ENCODE results near the gene CMSS1. TPM values are rescaled to one million over a fixed set of nuclear protein-coding genes. Genes with fewer than 3 reads are reported as not detected.

CMSS1 gene
- total and polyA plus RNA-seq, 4 donors: 3.8 to 19.5 (median 7.5) TPM

DNA sequence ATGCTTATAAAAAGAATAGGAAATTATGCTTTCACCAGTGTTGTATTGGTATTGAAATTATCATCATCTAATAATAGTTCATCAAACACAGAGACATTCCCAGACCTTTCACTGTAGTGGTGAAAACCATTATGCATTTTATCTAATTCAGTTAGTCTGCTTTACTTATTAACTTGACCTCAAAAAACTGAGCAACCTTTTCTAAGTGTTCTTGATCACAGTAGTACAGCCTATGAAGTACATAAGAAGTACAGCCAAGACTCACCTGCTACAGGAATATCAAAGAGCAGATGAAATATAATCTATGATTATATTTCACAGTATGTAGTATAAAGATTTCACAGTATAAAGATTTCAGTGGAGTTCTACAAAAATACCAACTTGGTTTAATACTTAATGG, 221.4 kb downstream of the CMSS1 start (continued):
- TF ChIP-seq, protein P1, sequence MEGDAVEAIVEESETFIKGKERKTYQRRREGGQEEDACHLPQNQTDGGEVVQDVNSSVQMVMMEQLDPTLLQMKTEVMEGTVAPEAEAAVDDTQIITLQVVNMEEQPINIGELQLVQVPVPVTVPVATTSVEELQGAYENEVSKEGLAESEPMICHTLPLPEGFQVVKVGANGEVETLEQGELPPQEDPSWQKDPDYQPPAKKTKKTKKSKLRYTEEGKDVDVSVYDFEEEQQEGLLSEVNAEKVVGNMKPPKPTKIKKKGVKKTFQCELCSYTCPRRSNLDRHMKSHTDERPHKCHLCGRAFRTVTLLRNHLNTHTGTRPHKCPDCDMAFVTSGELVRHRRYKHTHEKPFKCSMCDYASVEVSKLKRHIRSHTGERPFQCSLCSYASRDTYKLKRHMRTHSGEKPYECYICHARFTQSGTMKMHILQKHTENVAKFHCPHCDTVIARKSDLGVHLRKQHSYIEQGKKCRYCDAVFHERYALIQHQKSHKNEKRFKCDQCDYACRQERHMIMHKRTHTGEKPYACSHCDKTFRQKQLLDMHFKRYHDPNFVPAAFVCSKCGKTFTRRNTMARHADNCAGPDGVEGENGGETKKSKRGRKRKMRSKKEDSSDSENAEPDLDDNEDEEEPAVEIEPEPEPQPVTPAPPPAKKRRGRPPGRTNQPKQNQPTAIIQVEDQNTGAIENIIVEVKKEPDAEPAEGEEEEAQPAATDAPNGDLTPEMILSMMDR (IDR thresholded peaks at IDR 0.05; ENCODE audit: low read depth, low read length, missing input control): no peak

DNA sequence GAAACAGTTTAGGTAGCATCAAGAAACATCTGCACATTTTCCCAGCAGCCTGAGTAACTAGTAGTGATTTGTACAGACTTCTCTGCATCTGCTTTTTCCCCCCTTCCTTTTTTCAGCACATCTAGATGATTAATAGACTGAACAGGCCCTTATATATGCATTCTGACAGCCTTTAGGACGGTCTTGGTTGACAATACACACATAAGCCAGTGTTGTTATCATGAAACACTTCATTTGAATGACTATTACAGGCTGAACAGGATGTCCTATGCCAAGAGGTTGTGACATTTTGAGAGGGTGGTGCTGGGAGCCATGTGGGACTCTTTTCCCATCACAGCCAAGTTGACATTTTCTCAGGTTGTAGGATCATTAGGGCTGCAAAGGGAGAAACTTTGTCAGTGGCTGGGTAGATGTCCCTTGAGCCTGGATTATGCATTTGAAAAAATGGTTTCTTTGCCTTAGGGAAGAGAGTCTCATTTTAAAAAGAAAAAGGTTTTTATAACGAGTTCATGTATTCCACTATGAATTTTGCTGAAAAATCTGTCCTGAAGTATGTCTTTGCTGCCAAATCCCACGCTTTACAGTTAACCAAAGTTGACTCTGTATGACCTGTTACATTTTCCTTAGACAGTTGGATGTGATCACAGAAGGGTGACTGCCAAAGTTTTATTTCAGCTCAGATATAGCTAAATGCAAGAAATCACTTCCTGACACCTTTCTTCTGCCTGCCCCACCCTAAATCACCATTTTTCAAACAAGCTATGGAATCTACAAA, 223.0 kb downstream of the CMSS1 start:
- peak; percentile 83 for TF ChIP-seq NR2F2 (IDR thresholded peaks at IDR 0.05)
- TF ChIP-seq YY1 (IDR thresholded peaks at IDR 0.05): no peak
- TF ChIP-seq, protein P2, sequence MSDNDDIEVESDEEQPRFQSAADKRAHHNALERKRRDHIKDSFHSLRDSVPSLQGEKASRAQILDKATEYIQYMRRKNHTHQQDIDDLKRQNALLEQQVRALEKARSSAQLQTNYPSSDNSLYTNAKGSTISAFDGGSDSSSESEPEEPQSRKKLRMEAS (IDR thresholded peaks at IDR 0.05): no peak
- peak in 1 of 2 donors; percentile 27 for TF ChIP-seq RAD21 (IDR thresholded peaks at IDR 0.05)
- TF ChIP-seq, protein P3, sequence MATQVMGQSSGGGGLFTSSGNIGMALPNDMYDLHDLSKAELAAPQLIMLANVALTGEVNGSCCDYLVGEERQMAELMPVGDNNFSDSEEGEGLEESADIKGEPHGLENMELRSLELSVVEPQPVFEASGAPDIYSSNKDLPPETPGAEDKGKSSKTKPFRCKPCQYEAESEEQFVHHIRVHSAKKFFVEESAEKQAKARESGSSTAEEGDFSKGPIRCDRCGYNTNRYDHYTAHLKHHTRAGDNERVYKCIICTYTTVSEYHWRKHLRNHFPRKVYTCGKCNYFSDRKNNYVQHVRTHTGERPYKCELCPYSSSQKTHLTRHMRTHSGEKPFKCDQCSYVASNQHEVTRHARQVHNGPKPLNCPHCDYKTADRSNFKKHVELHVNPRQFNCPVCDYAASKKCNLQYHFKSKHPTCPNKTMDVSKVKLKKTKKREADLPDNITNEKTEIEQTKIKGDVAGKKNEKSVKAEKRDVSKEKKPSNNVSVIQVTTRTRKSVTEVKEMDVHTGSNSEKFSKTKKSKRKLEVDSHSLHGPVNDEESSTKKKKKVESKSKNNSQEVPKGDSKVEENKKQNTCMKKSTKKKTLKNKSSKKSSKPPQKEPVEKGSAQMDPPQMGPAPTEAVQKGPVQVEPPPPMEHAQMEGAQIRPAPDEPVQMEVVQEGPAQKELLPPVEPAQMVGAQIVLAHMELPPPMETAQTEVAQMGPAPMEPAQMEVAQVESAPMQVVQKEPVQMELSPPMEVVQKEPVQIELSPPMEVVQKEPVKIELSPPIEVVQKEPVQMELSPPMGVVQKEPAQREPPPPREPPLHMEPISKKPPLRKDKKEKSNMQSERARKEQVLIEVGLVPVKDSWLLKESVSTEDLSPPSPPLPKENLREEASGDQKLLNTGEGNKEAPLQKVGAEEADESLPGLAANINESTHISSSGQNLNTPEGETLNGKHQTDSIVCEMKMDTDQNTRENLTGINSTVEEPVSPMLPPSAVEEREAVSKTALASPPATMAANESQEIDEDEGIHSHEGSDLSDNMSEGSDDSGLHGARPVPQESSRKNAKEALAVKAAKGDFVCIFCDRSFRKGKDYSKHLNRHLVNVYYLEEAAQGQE (IDR thresholded peaks at IDR 0.05): no peak
- no peak for TF ChIP-seq TAF1 (conservative IDR thresholded peaks at IDR 0.05)
- peak; percentile 19 for TF ChIP-seq SP1 (IDR thresholded peaks at IDR 0.05)
- 74% methylated on average over 3 of the region's 3 CpGs for WGBS
- no peaks in the 10 kb centered on the region for H3K27me3 ChIP-seq (ENCODE audit: control insufficient read depth in 4 of 4, insufficient read depth in 4 of 4, low read length in 3 of 4)
- no peak for DNase-seq (ENCODE audit: low spot score)
- peak overlapping the region in 1 of 2 donors; percentile 58 for H3K9ac ChIP-seq (ENCODE audit: low read depth in 1 of 2, low read length in 2 of 2)
- peak overlapping the region; percentile 34 to 46 for H3K27ac ChIP-seq (ENCODE audit: low read depth in 1 of 2, low read length in 2 of 2)
- no peaks in the 10 kb centered on the region for H3K9me3 ChIP-seq (ENCODE audit: control insufficient read depth in 4 of 4, low read length in 3 of 4)
- no peak overlapping the region for H3K4me3 ChIP-seq (ENCODE audit: low read depth in 1 of 3, low read length in 3 of 3)
- no peaks in the 10 kb centered on the region for H3K36me3 ChIP-seq (ENCODE audit: control insufficient read depth in 4 of 4, insufficient read depth in 3 of 4, low read depth in 1 of 4, low read length in 3 of 4)
- no peaks in the 10 kb centered on the region for H3K4me1 ChIP-seq (ENCODE audit: control insufficient read depth in 4 of 4, insufficient read depth in 4 of 4, low read length in 3 of 4)

DNA sequence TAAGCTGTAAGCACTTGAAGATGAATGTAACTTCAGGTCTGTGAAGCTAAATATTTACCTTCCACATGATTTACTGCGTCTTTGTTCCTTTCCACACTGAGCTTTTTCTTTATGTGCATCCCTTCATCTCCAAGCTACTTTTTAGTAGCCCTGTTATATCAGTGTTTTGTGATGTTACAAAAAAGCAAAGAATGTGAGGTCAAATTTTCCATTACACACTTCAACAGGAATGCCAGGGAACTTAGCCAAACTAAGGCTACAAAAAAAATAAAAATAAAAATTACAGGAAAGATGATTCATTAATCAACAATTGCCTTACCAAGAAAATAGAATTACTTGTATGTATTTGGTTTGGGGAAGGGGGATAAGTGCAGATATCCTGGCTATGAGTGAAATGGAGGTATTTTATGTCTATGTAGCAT, 223.7 kb downstream of the CMSS1 start:
- no peaks in the 10 kb centered on the region for H3K9me3 ChIP-seq (ENCODE audit: control insufficient read depth in 4 of 4, low read length in 3 of 4)
- H3K36me3 ChIP-seq (ENCODE audit: control insufficient read depth in 4 of 4, insufficient read depth in 3 of 4, low read depth in 1 of 4, low read length in 3 of 4): no peaks in the 10 kb centered on the region
- WGBS: 75% methylated on average over 1 of the region's 1 CpG
- H3K4me1 ChIP-seq (ENCODE audit: control insufficient read depth in 4 of 4, insufficient read depth in 4 of 4, low read length in 3 of 4): no peaks in the 10 kb centered on the region
- DNase-seq (ENCODE audit: low spot score): no peak
- H3K9ac ChIP-seq (ENCODE audit: low read depth in 1 of 2, low read length in 2 of 2): peak overlapping the region in 1 of 2 donors; percentile 58
- H3K27me3 ChIP-seq (ENCODE audit: control insufficient read depth in 4 of 4, insufficient read depth in 4 of 4, low read length in 3 of 4): no peaks in the 10 kb centered on the region
- H3K27ac ChIP-seq (ENCODE audit: low read depth in 1 of 2, low read length in 2 of 2): peak overlapping the region; percentile 52 to 59
- no peak overlapping the region for H3K4me3 ChIP-seq (ENCODE audit: low read depth in 1 of 3, low read length in 3 of 3)
- TF ChIP-seq, protein P2 (IDR thresholded peaks at IDR 0.05): no peak
- TF ChIP-seq HNF4G (IDR thresholded peaks at IDR 0.05): no peak
- no peak for TF ChIP-seq EGR1 (IDR thresholded peaks at IDR 0.05; ENCODE audit: low read depth in 2 of 2)
- peak; percentile 16 for TF ChIP-seq NR2F2 (IDR thresholded peaks at IDR 0.05)
- TF ChIP-seq JUND (IDR thresholded peaks at IDR 0.05): peak; percentile 95 to 99
- peak; percentile 58 for TF ChIP-seq SP1 (IDR thresholded peaks at IDR 0.05)
- TF ChIP-seq HNF4A (conservative IDR thresholded peaks at IDR 0.05): no peak
- no peak for TF ChIP-seq FOXA2 (IDR thresholded peaks at IDR 0.05)
- TF ChIP-seq, protein P4, sequence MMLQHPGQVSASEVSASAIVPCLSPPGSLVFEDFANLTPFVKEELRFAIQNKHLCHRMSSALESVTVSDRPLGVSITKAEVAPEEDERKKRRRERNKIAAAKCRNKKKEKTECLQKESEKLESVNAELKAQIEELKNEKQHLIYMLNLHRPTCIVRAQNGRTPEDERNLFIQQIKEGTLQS (IDR thresholded peaks at IDR 0.05): peak; percentile 66
- TF ChIP-seq FOXA1 (IDR thresholded peaks at IDR 0.05): no peak
- TF ChIP-seq, protein P3 (IDR thresholded peaks at IDR 0.05): no peak
- peak; percentile 41 for TF ChIP-seq YY1 (IDR thresholded peaks at IDR 0.05)
- TF ChIP-seq RAD21 (IDR thresholded peaks at IDR 0.05): peak in 1 of 2 donors; percentile 33
